ENCODE measurements around the gene SLC6A8. TPM values are rescaled to one million over a fixed set of nuclear protein-coding genes. Genes with fewer than 3 reads are reported as not detected.
"Not testable (repeated sequence)": the region's sequence is repeated elsewhere in the genome, so short reads cannot be mapped to it uniquely, and the experiment has no call there.

SLC6A8 gene
- polyA plus RNA-seq, 3 donors, result 53.5 to 69.9 (median 59.4) TPM

- no peak for DNase-seq (ENCODE audit: extremely low read depth in 1 of 11, low read depth in 9 of 11, low spot score in 4 of 11)
Observed at GRCh38 chrX:153736071-153736820, 48.5 kb downstream of the SLC6A8 start.

- no peak for DNase-seq (ENCODE audit: extremely low read depth in 1 of 11, low read depth in 9 of 11, low spot score in 4 of 11)
Observed at GRCh38 chrX:153736871-153737441, 49.2 kb downstream of the SLC6A8 start.

DNA sequence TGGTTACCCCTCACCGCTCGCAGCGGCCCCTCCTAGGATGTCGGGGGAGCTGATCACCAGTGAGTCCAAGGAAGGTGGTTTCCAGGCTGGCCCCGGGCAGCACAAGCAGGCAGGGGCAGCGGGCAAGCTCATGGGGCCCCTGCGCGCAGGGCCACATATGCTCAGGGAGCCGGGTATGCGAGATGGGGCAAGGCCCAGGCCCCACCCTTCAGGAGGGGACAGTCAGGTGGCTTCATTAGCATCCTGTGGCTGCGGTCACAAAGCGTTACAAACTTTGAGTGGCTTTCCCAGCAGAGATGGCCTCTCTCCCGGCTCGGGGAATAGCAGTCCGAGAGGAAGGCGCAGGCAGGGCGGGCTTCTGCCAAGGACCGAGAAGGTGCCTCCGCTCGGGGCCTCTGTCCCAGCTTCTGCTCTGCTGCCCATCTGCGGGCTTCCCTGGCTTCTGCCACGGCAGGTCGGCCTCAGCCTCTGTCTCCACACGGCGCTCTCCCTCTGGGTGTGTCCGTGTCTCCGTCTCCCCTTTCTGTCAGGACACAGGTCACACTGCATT is 50.4 kb downstream of the SLC6A8 start:
- DNase-seq (ENCODE audit: extremely low read depth in 1 of 11, low read depth in 9 of 11, low spot score in 4 of 11), result no peak

GRCh38 chrX:153739754-153740486 is 52.2 kb downstream of the SLC6A8 start:
- DNase-seq (ENCODE audit: extremely low read depth in 1 of 11, low read depth in 9 of 11, low spot score in 4 of 11), result no peak

GRCh38 chrX:153740631-153741222 is 53.0 kb downstream of the SLC6A8 start:
- DNase-seq (ENCODE audit: extremely low read depth in 1 of 11, low read depth in 9 of 11, low spot score in 4 of 11), result no peak

- no peak for DNase-seq (ENCODE audit: extremely low read depth in 1 of 11, low read depth in 9 of 11, low spot score in 4 of 11)
Observed at GRCh38 chrX:153741446-153741845, 53.7 kb downstream of the SLC6A8 start.

DNA sequence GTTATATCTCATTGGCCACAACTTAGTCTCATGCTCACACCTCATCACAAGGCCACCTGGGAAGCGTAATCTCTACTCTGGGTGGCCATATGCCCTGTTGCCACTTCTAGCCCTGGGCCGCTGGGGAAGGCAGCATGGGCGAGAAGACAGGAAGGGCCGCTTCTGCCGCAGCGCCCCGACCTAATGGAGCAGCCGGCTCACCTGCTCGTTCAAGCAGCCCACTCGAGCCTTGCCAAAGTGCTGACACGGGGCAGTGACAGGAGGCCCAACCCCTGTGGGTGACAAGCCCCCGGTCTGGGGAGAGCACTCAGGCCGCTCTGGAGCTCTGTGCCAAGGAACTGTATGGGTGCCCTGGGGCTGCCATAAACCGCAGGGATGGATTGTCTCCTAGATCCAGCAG is 54.4 kb downstream of the SLC6A8 start:
- DNase-seq (ENCODE audit: extremely low read depth in 1 of 11, low read depth in 9 of 11, low spot score in 4 of 11), result not testable (repeated sequence)

DNA sequence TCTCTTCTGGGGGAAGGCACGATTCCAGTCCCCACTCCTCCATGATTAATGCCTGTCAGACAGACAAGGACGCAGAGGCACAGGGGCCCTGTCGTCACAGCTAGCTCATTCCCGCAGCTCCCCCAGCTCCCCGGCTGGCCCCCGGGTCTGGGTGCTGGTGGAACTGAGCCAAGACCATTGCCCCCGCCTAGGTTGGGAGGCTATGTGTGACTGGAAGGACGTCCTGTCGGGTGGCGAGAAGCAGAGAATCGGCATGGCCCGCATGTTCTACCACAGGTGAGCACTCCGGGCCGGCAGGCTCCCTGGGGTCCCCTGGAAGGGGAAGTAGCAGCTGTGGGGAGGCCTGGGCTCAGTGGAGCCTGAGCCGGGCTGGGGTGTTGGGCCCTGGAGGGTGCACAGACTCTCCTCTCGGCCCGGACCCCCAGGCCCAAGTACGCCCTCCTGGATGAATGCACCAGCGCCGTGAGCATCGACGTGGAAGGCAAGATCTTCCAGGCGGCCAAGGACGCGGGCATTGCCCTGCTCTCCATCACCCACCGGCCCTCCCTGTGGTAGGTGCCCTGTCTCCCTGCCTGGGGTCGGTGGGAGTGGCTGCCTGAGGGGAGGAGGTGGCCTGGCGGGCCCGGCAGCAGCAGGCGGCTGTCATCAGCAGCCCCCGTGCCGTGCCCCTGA is 55.2 kb downstream of the SLC6A8 start:
- not testable (repeated sequence) for DNase-seq (ENCODE audit: extremely low read depth in 1 of 11, low read depth in 9 of 11, low spot score in 4 of 11)

DNA sequence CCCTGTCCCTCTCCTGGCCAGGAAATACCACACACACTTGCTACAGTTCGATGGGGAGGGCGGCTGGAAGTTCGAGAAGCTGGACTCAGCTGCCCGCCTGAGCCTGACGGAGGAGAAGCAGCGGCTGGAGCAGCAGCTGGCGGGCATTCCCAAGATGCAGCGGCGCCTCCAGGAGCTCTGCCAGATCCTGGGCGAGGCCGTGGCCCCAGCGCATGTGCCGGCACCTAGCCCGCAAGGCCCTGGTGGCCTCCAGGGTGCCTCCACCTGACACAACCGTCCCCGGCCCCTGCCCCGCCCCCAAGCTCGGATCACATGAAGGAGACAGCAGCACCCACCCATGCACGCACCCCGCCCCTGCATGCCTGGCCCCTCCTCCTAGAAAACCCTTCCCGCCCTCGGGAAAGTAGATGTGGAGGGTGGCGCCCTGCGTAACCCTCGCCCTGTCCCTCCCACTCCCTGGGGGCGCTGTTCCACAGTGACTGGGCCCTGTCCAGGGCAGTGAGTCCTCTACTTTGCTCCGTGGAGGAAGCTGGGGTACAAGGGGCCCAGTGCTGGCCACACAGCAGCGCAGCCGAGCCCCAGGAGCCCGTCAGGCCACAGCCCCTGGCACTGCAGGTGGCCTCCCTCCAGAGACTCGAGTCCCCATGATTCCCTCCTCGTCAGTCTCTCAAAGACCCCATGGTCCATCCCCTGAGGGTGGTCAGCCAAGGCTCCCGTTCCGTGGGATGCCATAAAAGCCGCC is 55.9 kb downstream of the SLC6A8 start:
- DNase-seq (ENCODE audit: extremely low read depth in 1 of 11, low read depth in 9 of 11, low spot score in 4 of 11), result peak in 1 of 11 donors; percentile 20

- no peak for DNase-seq (ENCODE audit: extremely low read depth in 1 of 11, low read depth in 9 of 11, low spot score in 4 of 11)
Observed at GRCh38 chrX:153744210-153745066, 56.7 kb downstream of the SLC6A8 start.

- not testable (repeated sequence) for DNase-seq (ENCODE audit: extremely low read depth in 1 of 11, low read depth in 9 of 11, low spot score in 4 of 11)
Observed at GRCh38 chrX:153745067-153745433, 57.3 kb downstream of the SLC6A8 start.

Other genes with a start within 250 kb of the SLC6A8 start
- gene TREX2, start 241.9 kb upstream of the SLC6A8 start, polyA plus RNA-seq (ENCODE audit: insufficient read length in 3 of 3), result under 1 TPM; 0.37 to 0.75 (median 0.64) TPM
- gene HAUS7, start 217.3 kb upstream of the SLC6A8 start, polyA plus RNA-seq (ENCODE audit: insufficient read length in 3 of 3), result 10 to 100 TPM; 25.3 to 33.3 (median 32.3) TPM
- gene BGN, start 192.9 kb upstream of the SLC6A8 start, polyA plus RNA-seq (ENCODE audit: insufficient read length in 3 of 3), result 100 to 1,000 TPM; 154 to 178 (median 162) TPM
- gene ATP2B3, start 170.3 kb upstream of the SLC6A8 start, polyA plus RNA-seq (ENCODE audit: insufficient read length in 3 of 3), result under 1 TPM; 0.17 to 0.32 (median 0.24) TPM
- gene CCNQ, start 88.8 kb upstream of the SLC6A8 start, polyA plus RNA-seq (ENCODE audit: insufficient read length in 3 of 3), result 10 to 100 TPM; 15.6 to 19.5 (median 17.0) TPM
- 10 to 100 TPM; 38.3 to 51.9 (median 46.8) TPM for gene DUSP9, start 40.7 kb upstream of the SLC6A8 start, polyA plus RNA-seq (ENCODE audit: insufficient read length in 3 of 3)
- gene PNCK, start 14.1 kb upstream of the SLC6A8 start, polyA plus RNA-seq (ENCODE audit: insufficient read length in 3 of 3), result 10 to 100 TPM in 1 of 3 donors, 1 to 10 TPM in 2; 7.6 to 13.9 (median 8.4) TPM
- gene BCAP31, start 36.5 kb downstream of the SLC6A8 start, polyA plus RNA-seq (ENCODE audit: insufficient read length in 3 of 3), result 100 to 1,000 TPM; 182 to 189 (median 189) TPM
- 1 to 10 TPM; 7.9 to 9.8 (median 8.0) TPM for gene ABCD1, start 36.9 kb downstream of the SLC6A8 start, polyA plus RNA-seq (ENCODE audit: insufficient read length in 3 of 3)
- gene PLXNB3, start 76.3 kb downstream of the SLC6A8 start, polyA plus RNA-seq (ENCODE audit: insufficient read length in 3 of 3), result 1 to 10 TPM; 1.0 to 2.0 (median 1.2) TPM
- 1 to 10 TPM in 2 of 3 donors, under 1 TPM in 1; 0.81 to 2.1 (median 1.9) TPM for gene SRPK3, start 93.1 kb downstream of the SLC6A8 start, polyA plus RNA-seq (ENCODE audit: insufficient read length in 3 of 3)
- gene IDH3G, start 106.4 kb downstream of the SLC6A8 start, polyA plus RNA-seq (ENCODE audit: insufficient read length in 3 of 3), result 10 to 100 TPM; 69.9 to 93.9 (median 91.2) TPM
- gene SSR4, start 106.7 kb downstream of the SLC6A8 start, polyA plus RNA-seq (ENCODE audit: insufficient read length in 3 of 3), result 100 to 1,000 TPM; 138 to 174 (median 166) TPM
- 10 to 100 TPM in 2 of 3 donors, 1 to 10 TPM in 1; 7.2 to 12.5 (median 11.5) TPM for gene PDZD4, start 142.6 kb downstream of the SLC6A8 start, polyA plus RNA-seq (ENCODE audit: insufficient read length in 3 of 3)
- gene L1CAM, start 198.2 kb downstream of the SLC6A8 start, polyA plus RNA-seq (ENCODE audit: insufficient read length in 3 of 3), result 10 to 100 TPM; 35.2 to 57.4 (median 53.1) TPM
- 1 to 10 TPM in 2 of 3 donors, under 1 TPM in 1; 0.78 to 2.2 (median 1.7) TPM for gene AVPR2, start 216.7 kb downstream of the SLC6A8 start, polyA plus RNA-seq (ENCODE audit: insufficient read length in 3 of 3)
- gene ARHGAP4, start 238.3 kb downstream of the SLC6A8 start, polyA plus RNA-seq (ENCODE audit: insufficient read length in 3 of 3), result 10 to 100 TPM; 21.5 to 43.5 (median 32.8) TPM
- 10 to 100 TPM; 53.0 to 78.0 (median 77.5) TPM for gene NAA10, start 247.1 kb downstream of the SLC6A8 start, polyA plus RNA-seq (ENCODE audit: insufficient read length in 3 of 3)

All from renal cortex interstitium (tissue), 11 donors.